Ectodermal cell (in vitro differentiated cells): Measurements from ENCODE around the gene CABLES2.

Source experiments
- H3K27ac ChIP-seq: 2 replicates; pipeline ENCODE4 v1.7.0; 2013; ENCODE audit warnings: mild to moderate bottlenecking, low read depth, low read length; ENCODE audit not compliant: insufficient read depth, poor library complexity, severe bottlenecking
- H3K27me3 ChIP-seq: 2 replicates; pipeline ENCODE4 v1.7.0; 2013; ENCODE audit warnings: mild to moderate bottlenecking, low read length; ENCODE audit not compliant: insufficient read depth, control insufficient read depth, poor library complexity, severe bottlenecking
- H3K36me3 ChIP-seq: one replicate; pipeline ENCODE4 v1.7.0; 2013; ENCODE audit warnings: low read length; ENCODE audit not compliant: control insufficient read depth, insufficient read depth
- H3K4me1 ChIP-seq: one replicate; pipeline ENCODE4 v1.7.0; 2013; ENCODE audit warnings: low read length; ENCODE audit not compliant: control insufficient read depth, insufficient read depth
- H3K4me3 ChIP-seq: 2 replicates; pipeline ENCODE4 v1.7.0; 2013; ENCODE audit warnings: low read depth, low read length, control low read depth; ENCODE audit not compliant: insufficient read depth
- H3K9me3 ChIP-seq: 2 replicates; pipeline ENCODE4 v1.7.0; 2013; ENCODE audit warnings: mild to moderate bottlenecking, low read length, moderate library complexity; ENCODE audit not compliant: control insufficient read depth
- WGBS, 2 experiments: methylation state at CpG; one replicate each; pipeline ENCODE4 v1.1.7; 2013; ENCODE audit warnings: missing lambda C conversion rate in 2 of 2; 5-methylcytosine and 5-hydroxymethylcytosine counted together

The CABLES2 gene

DNA sequence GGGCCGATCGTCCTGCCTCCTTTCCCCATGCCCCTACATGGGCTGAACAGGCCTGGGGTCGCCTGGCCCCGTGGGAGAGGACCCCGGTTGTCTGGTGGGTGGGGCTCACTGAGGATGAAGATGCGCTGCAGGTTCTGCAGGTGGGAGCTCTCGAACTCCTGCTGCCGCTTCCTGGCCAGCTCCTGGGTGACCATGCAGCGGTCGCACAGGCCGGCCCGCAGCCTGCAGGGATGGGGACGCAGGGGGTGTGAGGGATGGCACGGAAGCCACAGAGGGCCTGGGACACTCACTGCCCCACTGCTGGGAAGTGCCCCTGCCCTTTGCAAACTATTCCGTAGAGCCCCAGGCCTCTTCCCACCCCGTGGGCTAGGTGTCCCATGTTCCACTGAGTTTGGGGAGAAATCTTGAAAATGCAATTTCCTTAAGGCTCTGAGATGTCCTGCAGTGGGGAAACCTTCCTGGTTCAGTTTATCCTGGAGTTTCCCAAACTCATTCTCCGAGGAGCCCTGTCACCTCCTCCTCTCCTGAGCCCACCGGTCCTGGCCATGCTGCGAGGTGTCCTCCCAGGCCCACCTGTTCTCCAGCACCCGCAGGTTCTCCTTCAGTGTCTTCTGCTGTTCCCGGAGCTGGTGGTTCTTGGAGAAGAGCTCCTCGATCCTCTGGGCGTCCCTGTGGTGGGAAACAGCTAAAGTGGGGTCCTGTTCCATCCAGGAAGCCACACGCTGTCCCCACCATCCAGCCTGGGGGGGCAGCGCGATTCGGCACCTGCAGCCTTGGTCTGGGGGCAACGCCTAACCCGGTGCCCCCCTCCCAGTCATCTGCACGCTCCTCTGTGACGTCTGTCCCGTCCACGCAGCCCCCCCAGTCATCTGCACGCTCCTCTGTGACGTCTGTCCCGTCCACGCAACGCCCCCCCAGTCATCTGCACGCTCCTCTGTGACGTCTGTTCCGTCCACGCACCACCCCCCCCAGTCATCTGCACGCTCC is 9.9 kb upstream of the CABLES2 start:
- Histone ChIP-seq H3K36me3 (no peaks in the 10 kb centered on the region), H3K27ac (no peak overlapping the region), H3K27me3 (no peaks in the 10 kb centered on the region), H3K4me1 (no peaks in the 10 kb centered on the region), H3K9me3 (no peaks in the 10 kb centered on the region), H3K4me3 (no peak overlapping the region)
- WGBS, 2 experiments = 92 to 93% methylated on average over 43 of the region's 43 CpGs

DNA sequence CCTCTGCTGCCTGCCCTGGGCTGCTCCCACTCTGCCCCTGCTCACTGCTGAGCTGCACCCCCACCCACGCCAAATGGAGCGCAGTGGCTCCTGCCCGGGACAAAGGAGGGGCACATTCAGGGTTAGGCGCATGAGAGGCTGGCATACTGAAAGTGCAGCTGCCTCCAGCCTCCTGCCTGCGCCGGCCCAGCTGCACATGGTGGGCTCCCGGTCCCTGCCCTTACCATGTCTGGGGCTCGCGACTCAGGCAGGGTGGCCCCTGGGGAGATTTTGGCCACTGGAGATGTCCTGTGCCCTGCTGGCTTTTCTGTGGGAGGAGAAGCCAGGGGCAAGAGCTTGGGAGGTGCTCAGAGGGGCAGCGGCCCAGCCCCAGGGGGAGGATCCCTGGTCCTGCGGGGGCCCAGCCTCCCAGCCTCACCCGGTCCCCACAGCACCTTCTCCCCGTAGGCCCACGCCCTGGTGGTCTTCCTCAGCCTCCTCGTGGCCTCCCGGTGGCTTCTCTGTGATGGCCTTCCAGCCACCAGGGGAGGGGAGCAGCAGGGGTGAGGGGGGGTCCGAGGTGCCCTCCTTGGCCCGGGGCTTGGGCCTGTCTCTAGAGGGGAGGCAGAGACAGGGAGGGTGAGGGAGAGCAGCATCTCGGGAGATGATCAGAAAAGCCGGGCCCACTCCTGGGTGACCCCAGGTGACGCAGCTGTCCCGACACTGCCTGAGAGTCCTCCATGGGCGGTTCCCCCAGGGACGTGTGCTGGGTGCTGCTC is 8.4 kb upstream of the CABLES2 start:
- Histone ChIP-seq H3K4me1 (no peaks in the 10 kb centered on the region), H3K27me3 (no peaks in the 10 kb centered on the region), H3K4me3 (no peak overlapping the region), H3K27ac (no peak overlapping the region), H3K9me3 (no peaks in the 10 kb centered on the region), H3K36me3 (no peaks in the 10 kb centered on the region)
- 89 to 92% methylated on average over 24 of the region's 24 CpGs for WGBS, 2 experiments

DNA sequence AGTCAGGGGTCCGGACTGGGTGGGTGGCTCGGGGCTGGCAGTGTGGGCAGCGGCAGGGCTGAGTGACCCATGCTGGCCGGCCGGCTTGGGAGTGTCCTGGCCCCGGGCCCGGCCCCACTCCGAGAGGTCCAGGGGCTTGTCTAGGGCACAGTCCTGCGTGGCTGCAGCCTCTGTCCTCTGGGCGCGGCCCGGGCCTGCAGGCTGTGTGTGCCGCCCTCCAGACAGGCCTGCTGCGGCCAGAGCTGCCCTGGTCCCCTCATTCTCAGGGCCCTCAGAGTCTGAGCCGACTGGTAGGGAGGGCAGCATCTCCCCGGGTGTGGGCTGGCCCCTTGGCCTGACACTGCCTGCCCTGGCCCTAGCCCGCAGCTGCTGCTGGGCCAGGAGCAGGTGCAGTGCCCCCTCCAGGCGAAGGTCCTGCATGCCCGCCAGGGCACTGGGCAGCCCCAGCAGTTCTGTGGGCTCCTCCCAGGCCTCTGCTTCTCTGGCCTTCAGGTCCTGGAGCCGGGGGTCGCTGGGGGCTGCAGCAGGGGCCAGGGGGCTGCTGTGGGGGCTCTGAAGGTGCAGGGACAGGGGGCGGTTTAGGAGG is 6.9 kb upstream of the CABLES2 start:
- WGBS, 2 experiments = 87 to 90% methylated on average over 22 of the region's 22 CpGs
- Histone ChIP-seq H3K27me3 (peaks cover 9% of the 10 kb centered on the region), H3K9me3 (no peaks in the 10 kb centered on the region)

DNA sequence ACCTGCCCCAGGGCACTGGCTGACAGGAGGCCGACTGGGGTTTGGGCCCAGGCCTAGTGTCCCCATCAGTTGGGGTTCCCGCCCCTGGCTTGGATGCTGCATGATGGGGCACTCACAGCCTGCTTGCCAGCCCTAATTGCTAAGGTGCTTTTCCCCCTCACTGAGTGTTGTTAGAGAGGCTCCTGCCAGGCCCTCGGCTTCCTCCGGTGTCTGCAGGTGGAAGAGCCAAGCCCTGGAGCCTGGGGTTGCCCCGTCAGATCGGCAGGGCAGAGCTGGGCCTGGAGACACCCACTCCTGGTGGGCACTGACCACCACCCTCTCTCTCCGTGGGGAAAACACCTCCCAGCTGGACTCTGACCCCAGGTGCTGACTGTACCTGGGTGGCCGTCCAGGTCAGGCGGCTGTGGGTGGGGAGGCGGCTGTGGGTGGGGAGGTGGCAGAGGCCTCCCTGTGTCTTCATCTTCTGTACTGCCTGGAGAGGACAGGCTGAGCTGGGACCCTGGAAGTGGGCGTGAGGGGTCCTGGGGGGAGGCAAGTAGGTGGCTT is 6.0 kb upstream of the CABLES2 start:
- Histone ChIP-seq H3K4me3 (no peak overlapping the region), H3K36me3 (no peaks in the 10 kb centered on the region), H3K4me1 (no peaks in the 10 kb centered on the region), H3K27ac (no peak overlapping the region), H3K27me3 (peaks cover 16% of the 10 kb centered on the region), H3K9me3 (no peaks in the 10 kb centered on the region)
- 93 to 95% methylated on average over 11 of the region's 11 CpGs for WGBS, 2 experiments

More for the DNA sequence above, 6.9 kb upstream of the CABLES2 start:
- Histone ChIP-seq H3K4me1 (no peaks in the 10 kb centered on the region), H3K4me3 (no peak overlapping the region), H3K36me3 (no peaks in the 10 kb centered on the region), H3K27ac (no peak overlapping the region)

DNA sequence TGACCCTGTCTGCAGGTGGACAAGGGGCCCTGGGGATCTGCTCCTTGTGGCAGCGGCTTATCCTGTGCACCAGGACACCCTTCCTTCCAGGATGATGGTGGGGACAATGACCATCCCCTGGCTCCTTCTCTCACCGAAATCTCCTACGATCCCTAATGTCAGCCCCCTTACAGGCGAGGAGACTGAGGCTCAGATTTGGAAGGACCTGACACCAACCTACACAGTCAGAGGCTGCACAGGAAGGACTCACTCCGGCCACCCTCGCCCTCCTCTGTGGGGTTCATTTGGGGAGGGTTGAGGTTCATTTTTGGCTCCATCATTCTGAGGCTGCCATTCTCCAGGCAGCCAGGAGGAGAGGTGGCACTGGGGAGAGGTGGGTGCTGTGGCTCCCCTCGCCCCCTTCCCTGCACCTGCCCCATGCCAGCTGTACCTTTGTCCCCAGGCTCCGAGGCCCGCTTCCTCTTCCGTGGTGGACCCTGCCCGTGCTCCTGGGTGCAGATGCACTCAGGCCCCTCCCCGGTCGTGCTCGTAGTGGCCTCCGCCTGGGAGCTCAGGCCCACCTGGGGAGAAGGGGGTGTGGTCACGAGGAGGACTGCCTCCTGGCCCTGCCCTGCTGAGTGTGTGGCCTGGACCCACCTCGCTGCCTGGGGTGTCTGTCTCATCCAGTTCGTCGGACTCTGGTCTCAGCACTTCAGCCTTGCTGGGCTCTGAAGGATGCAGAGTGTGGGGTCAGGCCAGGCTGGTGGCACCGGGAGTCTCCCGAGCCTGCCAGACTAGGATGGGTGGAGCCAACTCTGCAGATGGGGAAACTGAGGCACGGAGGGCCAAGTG is 5.3 kb upstream of the CABLES2 start:
- H3K36me3 ChIP-seq = no peaks in the 10 kb centered on the region
- H3K4me3 ChIP-seq = no peak overlapping the region
- no peaks in the 10 kb centered on the region for H3K4me1 ChIP-seq
- H3K27me3 ChIP-seq = peaks cover 18% of the 10 kb centered on the region
- no peak overlapping the region for H3K27ac ChIP-seq
- 82 to 83% methylated on average over 22 of the region's 22 CpGs for WGBS, 2 experiments
- no peaks in the 10 kb centered on the region for H3K9me3 ChIP-seq

DNA sequence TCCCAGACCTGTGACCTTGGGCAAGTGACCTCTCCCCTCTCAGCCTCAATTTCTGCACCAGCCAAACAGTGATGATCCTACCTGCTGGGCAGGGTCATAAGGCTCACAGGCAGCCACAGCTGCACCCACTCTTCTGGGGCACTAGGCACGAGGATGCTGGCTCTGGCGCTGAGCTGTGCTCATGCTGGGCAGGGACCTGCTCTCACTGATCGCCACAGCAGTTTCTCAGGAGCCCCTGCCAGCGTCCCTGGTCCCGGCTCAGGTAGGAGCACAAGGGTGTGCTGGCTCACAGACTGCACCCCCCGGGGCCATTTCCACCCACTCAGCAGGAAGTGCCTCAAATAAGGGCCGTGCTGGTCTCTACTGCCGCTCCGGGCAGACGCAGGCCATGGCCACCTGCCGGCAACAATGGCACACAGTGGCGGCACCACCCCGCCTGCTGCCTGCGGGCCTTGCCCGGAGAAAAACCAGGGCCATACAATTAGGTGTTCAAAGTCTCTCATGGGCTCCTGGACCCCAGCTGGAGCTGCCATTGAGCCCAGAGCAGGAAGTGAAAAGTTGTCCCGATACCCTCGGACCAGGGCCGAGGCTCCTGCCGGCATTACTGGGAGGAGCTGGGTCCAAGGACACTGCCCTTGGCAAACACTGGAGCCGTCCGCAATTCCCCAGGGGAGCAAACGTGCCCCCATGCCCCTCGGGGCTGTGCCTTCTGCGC is 4.6 kb upstream of the CABLES2 start:
- H3K36me3 ChIP-seq = no peaks in the 10 kb centered on the region
- H3K27ac ChIP-seq = no peak overlapping the region
- H3K4me1 ChIP-seq = no peaks in the 10 kb centered on the region
- peaks cover 18% of the 10 kb centered on the region for H3K27me3 ChIP-seq
- WGBS, 2 experiments = 90 to 91% methylated on average over 24 of the region's 24 CpGs
- H3K4me3 ChIP-seq = no peak overlapping the region
- H3K9me3 ChIP-seq = no peaks in the 10 kb centered on the region

DNA sequence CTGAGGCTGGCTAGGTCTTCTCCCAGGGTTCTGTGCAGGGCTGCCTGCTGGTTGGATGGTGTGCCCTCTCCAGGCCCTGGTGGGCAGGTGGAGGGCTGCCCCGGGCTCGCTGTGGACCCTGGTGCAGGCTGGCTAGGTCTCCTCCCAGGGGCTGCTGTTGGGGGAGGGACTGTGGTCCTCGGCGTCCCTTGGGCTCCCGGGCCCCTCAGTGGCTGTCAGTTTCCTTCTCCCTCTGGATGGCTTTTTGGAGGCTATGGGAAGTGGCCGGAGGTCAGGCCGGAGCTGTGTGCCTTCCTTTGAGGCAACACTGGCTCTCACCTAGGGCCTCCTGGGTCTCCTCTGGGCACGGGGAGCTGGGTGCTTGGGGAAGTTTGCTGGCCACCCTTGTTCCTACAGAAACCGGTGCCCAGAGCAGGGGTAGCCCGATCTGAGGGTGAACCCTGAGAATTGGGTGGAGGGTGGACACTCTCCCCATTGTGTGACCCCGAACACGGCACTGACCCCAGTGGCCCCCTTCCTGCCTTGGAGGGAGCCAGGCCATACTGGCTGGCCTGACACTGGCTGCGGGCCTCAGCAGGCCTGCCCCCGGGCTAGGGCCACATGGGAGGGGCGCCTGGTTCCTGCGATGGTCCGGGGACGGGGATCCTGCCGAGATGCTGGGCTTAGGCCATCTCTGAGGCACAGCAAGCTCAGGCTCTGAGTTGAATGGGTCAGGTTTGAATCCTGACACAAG is 3.8 kb upstream of the CABLES2 start:
- 88 to 91% methylated on average over 19 of the region's 19 CpGs for WGBS, 2 experiments
- Histone ChIP-seq H3K4me1 (peaks cover 7% of the 10 kb centered on the region), H3K36me3 (no peaks in the 10 kb centered on the region), H3K4me3 (no peak overlapping the region), H3K9me3 (no peaks in the 10 kb centered on the region), H3K27ac (no peak overlapping the region), H3K27me3 (peaks cover 18% of the 10 kb centered on the region)

DNA sequence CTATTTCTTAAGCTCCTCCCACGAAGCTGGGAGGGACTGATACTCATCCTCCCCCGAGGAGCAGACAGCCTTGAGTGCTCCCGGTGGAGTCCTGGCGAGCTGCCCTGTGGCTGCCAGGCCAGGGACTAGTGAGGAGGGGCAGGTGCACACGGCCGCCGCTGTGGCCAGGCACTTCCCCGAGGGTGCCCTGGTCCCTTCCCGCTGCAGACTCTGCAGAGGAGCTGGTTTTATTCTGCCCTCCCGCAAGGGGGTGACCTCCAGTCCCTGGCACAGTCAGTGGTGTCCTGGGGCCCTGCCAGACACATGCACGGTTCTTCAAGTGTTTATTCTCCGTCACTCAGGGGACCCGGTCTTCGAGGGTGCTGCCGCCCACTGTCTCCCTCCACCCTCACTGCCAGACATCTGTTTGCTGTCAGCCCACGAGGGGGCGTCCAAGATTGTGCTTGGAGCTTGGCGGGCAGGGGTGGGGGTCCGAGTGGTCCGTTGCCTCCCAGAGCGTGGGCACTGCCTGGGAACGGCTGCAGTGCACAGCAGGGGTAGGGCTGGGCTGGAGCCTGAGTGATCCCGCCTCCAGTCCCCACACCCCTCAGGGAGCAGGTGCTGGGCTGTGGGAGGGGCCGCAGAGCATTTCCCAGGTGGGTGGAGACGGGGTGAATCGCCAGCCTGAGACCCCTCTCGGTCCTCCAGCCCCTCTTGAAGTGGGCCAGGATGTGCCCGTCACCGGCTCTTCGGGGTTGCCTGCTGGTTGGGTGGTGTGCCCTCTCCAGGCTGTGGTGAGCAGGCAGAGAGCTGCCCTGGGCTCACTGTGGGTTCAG is 3.1 kb upstream of the CABLES2 start:
- no peaks in the 10 kb centered on the region for H3K36me3 ChIP-seq
- H3K4me3 ChIP-seq = no peak overlapping the region
- H3K9me3 ChIP-seq = no peaks in the 10 kb centered on the region
- H3K4me1 ChIP-seq = peaks cover 8% of the 10 kb centered on the region
- WGBS, 2 experiments = 30 to 35% methylated on average over 30 of the region's 30 CpGs
- H3K27ac ChIP-seq = no peak overlapping the region
- peaks cover 18% of the 10 kb centered on the region for H3K27me3 ChIP-seq
